CD4-positive, alpha-beta T cell treated with Interleukin-6 for 4 hours (primary cell): Measurements from ENCODE around the gene CHST5.

Experiments used
- DNase-seq: peaks from one replicate; pipeline ENCODE4 v3.0.0-alpha.2; 2020; ENCODE audit warnings: mixed read lengths

The CHST5 gene

GRCh38 chr16:75535901-75536300 is at the start of gene CHST5:
TSS of gene CHST5 (minus strand) at chr16:75536108. CDS start at chr16:75530384, 5,724 bp downstream.
- no peak for DNase-seq

GRCh38 chr16:75584108-75584507 is 48.2 kb upstream of the CHST5 start:
- DNase-seq: no peak

- no peak for DNase-seq
Measured at GRCh38 chr16:75579281-75579834, 43.5 kb upstream of the CHST5 start.

DNA sequence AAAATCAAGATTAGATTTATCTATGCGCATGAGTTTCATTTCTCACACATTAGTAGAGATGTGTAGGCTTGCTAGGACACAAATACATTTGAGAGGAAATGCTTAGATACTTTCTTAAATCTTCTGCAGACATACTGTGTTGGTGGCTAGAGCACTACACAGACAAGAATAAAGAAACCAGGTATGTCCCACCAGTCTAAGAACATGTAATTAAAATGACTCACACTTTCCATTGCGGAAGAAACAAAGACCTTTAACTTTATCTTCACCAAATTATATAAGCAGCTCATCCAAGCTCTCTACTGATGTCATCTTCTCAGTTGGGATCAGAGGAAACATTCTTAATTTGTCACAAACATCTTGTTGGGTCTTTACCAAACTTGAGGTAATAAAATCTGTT is 42.8 kb upstream of the CHST5 start:
- DNase-seq: no peak

- DNase-seq: no peak
Measured at GRCh38 chr16:75578212-75578611, 42.3 kb upstream of the CHST5 start.

DNA sequence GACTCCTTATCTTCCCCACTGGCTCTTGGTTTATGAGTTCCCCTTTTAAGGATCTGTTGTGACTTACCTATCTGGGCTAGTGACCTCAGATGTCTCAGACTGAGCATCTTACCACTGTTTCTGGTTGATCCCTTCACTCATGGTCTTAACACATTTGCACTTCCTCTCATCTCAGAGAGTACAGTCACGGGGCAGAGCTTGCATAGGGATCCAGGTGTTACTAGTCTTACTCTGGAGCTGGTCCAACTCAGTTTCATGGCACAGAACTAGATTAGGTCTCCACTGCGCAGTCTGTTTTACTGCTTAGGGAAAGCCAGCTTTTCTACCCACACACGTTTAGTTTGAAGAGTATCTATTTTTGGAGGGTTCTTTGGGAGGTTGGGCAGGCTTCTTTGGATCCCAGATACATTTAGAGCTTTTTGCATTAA is 40.5 kb upstream of the CHST5 start:
- no peak for DNase-seq

DNA sequence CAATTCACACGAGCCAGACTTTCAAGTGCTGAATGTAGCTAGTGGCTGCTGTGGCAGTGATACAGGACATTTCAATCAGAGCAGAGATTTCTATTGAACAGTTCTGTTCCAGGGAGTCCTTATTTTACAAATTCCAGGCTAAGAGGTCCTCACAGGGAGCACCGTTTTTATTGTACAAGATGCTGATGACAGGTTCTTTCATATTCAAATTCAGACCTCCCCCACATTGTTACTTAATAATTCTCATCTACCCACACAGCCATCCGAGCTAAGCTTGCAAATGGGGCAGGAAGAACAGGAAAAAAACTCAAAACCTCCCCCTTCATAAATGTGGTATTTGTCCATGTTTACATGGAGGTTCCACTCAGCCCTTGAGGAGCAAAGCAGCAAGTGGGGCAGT is 40.0 kb upstream of the CHST5 start:
- DNase-seq: no peak

DNA sequence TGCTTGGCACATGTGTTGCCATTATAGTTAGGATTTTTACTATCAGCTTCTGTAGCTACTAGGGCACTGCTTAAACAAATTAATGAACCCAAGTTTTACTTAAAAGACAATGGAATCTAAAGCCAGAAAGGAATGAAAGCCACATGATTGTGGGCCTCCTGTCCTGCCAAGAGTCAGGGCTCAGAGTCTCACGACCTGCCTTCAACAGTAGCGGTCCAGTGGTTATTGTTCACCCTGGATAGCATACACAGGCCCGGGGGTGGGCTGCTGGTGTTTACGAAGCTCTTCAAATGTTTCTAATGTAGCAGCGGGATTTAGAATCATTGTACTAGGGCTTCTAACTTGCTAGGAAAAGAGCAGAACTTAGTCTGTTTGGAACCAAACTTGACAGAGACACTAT is 38.0 kb upstream of the CHST5 start:
- no peak for DNase-seq

- DNase-seq: no peak
Measured at GRCh38 chr16:75572864-75573542, 37.1 kb upstream of the CHST5 start.

GRCh38 chr16:75570396-75571065 is 34.6 kb upstream of the CHST5 start:
- DNase-seq: no peak

GRCh38 chr16:75567911-75568310 is 32.0 kb upstream of the CHST5 start:
- DNase-seq: no peak

DNA sequence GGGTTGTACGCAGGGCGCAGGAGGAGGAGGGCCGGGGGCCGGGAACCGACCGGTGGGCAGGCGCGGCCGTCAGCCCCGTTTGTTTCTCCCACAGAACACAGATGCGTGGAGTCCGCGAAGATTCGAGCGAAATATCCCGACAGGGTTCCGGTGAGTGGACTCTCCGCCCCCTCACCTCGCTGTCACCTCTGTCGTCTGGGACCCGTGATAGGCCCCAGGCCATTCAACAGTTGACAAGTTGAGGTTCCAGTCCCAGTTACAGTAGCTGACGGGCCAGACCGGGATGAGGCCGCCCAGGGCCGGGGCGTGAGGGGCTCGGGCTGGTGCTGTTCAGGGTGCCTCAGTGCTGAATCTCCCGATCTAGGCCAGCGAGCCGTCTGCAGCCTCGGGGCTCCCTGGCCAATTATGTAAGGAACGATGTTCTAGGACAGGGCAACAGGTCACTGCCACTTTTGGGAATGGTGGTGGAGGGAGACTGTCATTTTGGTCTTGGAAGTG is 30.9 kb upstream of the CHST5 start:
- no peak for DNase-seq

GRCh38 chr16:75566040-75566757 is 30.3 kb upstream of the CHST5 start, which contains the start of gene GABARAPL2:
TSS of gene GABARAPL2 (plus strand) at chr16:75566379. CDS start at chr16:75566487, 108 bp downstream.
- DNase-seq: peak; percentile 92

DNA sequence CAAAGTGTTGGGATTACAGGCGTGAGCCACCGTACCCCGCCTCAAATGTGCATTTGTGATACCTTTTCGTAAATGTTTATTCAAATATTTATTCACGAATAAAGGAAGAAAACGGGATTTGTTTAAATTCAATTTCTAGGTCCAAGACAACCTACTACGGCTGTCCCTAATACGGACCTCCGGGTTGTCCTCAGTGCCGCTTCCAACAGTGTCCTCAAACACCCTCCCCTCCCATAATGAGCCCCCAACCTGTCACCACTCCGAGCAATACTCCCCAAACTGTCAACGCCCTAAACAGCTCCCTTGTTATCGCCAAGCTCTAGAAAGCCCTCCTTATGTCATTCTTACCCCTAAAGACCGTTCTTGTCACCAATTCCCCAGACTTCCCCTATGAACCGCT is 29.7 kb upstream of the CHST5 start:
- no peak for DNase-seq

- DNase-seq: no peak
Measured at GRCh38 chr16:75559564-75560372, 23.9 kb upstream of the CHST5 start.

DNA sequence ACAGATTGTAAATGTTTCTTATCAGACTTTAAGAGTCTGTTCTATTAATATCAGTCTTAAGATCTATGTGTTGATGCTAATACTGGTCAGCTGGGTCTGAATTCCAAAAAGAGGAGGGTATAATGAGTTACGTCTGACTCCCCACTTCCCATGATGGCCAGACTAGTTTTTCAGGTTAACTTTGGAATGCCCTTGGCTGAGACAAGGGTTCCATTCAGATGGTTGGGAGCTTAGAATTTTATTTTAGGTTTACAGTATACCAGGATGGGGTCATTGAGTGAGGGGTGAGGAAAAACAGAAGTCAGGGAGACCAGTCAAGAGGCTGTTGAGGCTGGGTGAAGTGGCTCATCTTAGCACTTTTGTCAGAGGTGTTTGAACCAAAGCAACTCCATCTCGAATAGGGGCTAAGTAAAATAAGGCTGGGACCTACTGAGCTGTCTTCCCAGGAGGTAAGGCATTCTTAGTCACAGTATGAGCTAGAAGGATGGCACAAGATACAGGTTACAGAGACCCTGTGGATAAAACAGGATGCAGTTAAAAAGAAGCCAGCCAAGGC is 23.0 kb upstream of the CHST5 start:
- DNase-seq: no peak

DNA sequence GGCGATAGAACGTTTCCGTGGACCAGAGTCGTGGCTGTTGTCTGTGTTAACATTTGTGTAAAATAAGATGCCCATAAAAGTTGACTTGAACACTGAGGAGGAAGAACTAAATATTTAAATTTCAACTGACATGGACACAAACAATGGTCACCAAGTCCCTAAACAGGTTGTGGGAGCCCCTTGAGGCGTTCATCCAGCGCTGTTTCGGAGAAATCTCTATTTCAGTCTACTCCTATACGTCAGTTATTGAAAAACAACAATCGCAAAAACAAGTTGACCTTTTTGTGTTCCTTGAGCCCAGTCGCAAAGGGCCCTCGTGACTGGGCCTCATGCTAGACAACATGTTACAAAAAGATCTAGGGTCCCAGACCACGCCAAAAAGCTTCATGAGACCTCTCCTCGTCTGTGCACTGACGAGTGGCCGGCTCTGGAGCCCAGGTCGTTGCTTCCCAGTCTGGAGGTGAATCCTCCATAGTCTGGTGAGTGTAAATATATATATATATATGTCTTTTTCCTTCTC is 20.6 kb upstream of the CHST5 start:
- DNase-seq: no peak

GRCh38 chr16:75555707-75556430 is 20.0 kb upstream of the CHST5 start, which contains the start of gene TMEM231:
TSS of gene TMEM231 (minus strand) at chr16:75556252. CDS start at chr16:75556209, 43 bp downstream.
- DNase-seq: peak; percentile 99

DNA sequence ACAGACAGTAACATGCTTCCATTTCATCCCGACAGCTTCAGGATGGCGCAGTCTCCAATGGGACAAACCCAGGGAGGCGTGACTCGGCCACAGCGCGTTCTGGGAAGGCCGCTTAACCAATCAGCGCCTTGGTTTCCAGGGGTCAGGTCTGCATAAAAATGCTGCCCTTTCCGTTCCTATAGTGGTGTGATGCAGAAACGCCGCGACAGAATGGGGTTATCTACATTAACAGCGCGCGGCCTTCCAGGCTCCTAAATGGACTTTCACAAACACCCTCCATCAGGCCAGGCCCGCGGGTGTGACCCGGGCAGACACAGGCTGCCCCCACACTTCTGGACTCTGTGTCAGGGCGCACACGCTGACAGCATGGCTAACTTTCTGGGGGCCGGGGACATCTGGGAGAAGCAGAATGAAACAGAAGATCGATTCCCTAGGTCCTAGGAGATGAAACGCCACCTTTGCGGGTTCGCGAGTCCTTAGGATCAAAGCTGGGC is 19.4 kb upstream of the CHST5 start:
- peak; percentile 3 for DNase-seq

DNA sequence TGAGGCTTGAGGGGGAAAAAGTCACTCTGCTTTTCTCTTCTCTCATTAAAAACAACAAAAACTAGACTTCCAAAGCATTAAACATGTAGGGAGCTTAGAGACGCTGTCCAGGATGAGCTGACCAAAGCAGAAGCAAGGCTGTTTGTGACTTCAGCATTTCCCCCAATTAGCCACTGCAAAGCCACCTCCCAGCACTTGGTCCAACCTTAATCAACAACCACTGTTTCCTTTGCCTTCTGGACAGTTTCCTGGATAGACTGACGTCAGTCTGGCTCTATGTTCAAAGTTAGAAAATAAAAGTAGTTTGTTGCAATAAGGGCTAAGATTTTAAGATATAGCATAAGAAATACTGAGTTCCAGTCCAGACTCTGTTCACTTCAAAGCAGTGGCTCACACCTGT is 17.0 kb upstream of the CHST5 start:
- no peak for DNase-seq

- DNase-seq: peak; percentile 25
Measured at GRCh38 chr16:75550211-75550662, 14.3 kb upstream of the CHST5 start.
